Mammary epithelial cell (primary cell): ENCODE measurements around the gene EPN3.

Experiments
- EZH2 ChIP-seq: IDR thresholded peaks from 2 replicates; pipeline ENCODE4 v1.6.1; 2012; ENCODE audit warnings: low read length, inconsistent platforms, borderline replicate concordance
- TF ChIP-seq, protein P1 (sequence below), 2 donors: IDR thresholded peaks in 1 of 2; conservative IDR thresholded peaks in 1 of 2; 2 replicates each; pipeline ENCODE4 v1.5.1; 2011 to 2012; ENCODE audit warnings: inconsistent platforms in 2 of 2, low read length in 2 of 2, mild to moderate bottlenecking in 2 of 2, control low read depth in 1 of 2, low read depth in 1 of 2; ENCODE audit not compliant: insufficient read depth in 1 of 2; ENCODE audit errors: extremely low read depth in 1 of 2

DNA sequence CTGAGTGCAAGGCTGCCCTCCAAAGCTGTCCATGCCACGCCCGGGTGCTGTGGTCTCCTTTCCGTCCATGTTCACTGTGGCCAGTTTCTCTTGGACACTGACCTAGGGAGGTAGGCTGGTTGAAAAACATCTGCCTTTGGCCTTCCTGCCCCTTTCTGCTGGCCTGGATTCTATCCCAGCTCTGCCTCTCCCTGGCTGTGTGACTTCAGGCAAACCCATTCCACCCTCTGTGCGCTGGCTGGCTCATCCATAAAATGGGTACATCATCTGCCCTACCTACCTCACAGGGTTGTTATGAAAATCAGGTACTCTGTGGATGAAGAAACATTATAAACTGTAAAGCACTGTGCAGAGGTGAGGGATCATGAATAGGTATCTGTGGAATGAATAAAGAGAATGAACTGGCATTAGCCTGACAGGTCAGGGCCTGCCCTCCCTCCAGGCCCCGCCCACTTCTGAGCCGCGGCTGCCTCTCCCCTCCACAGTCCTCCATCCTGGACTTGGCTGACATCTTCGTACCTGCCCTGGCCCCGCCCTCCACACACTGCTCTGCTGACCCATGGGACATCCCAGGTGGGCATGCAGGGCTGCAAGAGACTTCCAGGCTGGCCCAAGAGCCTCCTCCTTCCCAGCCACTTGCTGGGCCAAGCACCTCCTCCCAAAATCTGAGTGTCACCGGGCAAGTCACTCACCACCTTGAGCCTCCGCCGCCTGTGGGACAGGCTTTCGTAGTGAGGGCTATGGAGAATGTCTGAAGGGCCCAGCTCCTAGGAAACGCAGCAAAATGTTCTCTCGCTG lies 7.4 kb downstream of the EPN3 start:
- TF ChIP-seq EZH2, result no peak
- TF ChIP-seq, protein P1, sequence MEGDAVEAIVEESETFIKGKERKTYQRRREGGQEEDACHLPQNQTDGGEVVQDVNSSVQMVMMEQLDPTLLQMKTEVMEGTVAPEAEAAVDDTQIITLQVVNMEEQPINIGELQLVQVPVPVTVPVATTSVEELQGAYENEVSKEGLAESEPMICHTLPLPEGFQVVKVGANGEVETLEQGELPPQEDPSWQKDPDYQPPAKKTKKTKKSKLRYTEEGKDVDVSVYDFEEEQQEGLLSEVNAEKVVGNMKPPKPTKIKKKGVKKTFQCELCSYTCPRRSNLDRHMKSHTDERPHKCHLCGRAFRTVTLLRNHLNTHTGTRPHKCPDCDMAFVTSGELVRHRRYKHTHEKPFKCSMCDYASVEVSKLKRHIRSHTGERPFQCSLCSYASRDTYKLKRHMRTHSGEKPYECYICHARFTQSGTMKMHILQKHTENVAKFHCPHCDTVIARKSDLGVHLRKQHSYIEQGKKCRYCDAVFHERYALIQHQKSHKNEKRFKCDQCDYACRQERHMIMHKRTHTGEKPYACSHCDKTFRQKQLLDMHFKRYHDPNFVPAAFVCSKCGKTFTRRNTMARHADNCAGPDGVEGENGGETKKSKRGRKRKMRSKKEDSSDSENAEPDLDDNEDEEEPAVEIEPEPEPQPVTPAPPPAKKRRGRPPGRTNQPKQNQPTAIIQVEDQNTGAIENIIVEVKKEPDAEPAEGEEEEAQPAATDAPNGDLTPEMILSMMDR (conservative IDR thresholded peaks at IDR 0.05 in 1 of 2, IDR thresholded peaks at IDR 0.05 in 1 of 2; ENCODE audit: extremely low read depth in 1 of 2, insufficient read depth in 1 of 2, low read depth in 1 of 2, low read length in 2 of 2), result no peak
